ENCODE measurements around the gene PTPRB.

DNA sequence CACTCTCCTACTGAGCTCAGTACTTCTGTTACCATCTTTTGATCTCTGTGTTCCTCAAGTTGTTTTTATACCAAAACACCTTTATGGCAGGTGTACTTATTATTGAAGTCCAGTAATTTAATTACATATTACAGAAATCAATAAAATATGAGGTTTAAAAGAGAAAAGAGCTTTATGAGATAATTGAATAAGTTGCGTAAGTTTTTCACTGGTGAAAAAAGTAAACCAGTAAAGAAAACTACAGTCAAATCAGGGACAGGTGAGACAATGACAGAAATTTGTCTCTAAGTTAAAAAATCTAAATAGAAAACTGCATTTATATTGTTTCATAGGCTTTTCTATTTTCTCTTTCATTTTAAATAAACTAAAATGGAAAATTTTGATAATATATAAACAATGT is 29.1 kb upstream of the PTPRB start:
- TF ChIP-seq, protein P1, sequence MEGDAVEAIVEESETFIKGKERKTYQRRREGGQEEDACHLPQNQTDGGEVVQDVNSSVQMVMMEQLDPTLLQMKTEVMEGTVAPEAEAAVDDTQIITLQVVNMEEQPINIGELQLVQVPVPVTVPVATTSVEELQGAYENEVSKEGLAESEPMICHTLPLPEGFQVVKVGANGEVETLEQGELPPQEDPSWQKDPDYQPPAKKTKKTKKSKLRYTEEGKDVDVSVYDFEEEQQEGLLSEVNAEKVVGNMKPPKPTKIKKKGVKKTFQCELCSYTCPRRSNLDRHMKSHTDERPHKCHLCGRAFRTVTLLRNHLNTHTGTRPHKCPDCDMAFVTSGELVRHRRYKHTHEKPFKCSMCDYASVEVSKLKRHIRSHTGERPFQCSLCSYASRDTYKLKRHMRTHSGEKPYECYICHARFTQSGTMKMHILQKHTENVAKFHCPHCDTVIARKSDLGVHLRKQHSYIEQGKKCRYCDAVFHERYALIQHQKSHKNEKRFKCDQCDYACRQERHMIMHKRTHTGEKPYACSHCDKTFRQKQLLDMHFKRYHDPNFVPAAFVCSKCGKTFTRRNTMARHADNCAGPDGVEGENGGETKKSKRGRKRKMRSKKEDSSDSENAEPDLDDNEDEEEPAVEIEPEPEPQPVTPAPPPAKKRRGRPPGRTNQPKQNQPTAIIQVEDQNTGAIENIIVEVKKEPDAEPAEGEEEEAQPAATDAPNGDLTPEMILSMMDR (IDR thresholded peaks at IDR 0.05): no peak
- TF ChIP-seq POLR2A (IDR thresholded peaks at IDR 0.05) (no peak), POLR2AphosphoS5 (IDR thresholded peaks at IDR 0.05) (no peak)

Data from suprapubic skin (tissue), 4 donors.